ENCODE data around the gene CHST11. TPM values are rescaled to one million over a fixed set of nuclear protein-coding genes. Genes with fewer than 3 reads are reported as not detected.
"Not testable (repeated sequence)": the region's sequence is repeated elsewhere in the genome, so short reads cannot be mapped to it uniquely, and the experiment has no call there.

CHST11 gene
- total RNA-seq, 1 donor from 2014 or later, result 3.9 TPM

DNA sequence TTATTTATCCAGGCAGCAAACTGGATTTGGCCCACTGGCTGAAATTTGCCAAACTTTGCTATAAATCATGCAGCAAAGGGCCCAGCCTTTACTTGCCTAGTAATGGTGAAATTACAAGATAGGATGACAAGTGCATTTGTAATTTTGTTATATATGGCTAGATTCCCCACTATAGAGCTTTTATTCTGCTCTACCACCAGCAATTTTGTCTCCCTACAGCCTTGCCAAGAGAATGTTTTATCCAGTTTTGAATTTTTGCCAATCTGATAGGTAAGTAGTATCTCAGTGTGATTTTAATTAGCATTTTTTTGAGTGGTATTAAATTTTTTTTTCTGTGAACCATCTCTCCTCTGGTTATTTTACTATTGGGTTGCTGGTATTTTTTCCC is 339.7 kb downstream of the CHST11 start:
- no peak for DNase-seq (ENCODE audit: low read depth, low spot score)

DNA sequence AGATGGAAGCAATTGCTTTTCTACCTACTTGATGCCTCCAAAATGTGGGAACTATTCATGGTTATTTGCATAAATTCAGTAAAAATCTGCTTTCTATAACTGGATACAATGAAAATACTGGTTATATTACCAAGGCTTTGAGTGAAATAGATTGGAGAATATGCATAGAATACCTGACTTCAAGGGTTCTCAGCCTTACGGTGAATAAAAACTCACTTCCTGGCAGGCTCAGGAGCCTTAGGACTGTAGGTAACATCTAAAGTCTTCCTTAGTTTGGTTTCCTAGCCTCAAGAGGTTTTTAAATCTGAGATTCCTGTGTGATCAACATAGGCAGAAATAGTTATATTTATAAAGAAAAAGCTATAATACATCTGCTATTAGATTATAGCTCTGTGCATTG is 342.7 kb downstream of the CHST11 start:
- no peak for DNase-seq (ENCODE audit: low read depth, low spot score)

DNA sequence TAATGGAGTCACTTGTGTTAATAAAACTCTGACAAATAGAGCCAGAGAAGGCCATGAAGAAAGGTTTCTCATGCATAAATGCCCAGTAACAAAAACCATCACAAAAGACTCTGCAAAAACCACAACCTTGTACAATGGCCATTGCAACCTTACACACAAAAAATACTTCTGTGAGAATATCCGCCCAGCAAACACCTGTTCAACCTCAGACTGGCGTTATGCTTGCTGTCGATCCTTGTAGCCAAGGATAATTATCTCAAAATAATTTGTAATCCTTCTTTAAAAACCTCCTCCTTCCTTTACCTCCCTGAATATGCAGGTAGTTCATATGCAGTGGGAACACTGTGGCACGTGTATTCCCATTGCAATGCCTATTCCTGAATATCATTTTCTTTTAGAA is 344.3 kb downstream of the CHST11 start:
- DNase-seq (ENCODE audit: low read depth, low spot score), result no peak

DNA sequence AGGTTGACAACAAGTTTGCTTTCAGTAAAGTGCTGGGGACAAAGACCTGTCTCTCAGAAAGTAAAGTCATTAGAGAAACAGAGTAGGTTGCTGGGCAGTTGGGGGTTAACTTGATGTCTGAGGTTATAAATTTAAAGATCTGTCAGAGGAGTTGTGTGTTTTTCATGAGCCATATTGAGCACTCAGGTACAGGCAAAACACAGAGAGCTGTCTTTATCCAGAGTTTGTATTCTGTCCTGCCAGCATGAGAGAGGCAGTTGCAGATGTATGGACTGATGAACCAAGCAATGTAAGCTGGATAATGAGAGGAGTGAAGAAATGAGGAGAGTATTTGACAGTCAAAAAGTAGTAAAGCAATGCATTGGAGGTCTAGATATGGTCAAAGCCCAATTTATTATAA is 344.7 kb downstream of the CHST11 start:
- DNase-seq (ENCODE audit: low read depth, low spot score), result no peak

DNA sequence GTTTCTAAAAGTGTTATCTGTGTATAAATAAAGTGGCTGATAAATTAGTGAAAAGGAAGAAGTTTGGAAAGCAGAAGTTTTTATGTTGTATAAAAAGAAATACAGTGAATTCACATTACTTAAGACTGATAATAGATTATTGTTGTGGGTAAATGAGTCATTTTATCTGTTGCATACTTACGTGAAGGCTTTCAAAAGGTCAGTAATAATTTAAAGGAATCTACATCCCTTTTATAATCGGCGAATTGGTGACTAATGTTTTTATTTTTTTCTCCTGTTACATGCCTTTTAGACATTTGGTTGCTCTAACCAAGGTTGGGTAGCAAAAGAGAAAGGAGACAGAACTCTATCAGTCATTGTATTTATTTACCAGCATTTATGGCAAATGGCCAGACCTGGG is 345.5 kb downstream of the CHST11 start:
- no peak for DNase-seq (ENCODE audit: low read depth, low spot score)

DNA sequence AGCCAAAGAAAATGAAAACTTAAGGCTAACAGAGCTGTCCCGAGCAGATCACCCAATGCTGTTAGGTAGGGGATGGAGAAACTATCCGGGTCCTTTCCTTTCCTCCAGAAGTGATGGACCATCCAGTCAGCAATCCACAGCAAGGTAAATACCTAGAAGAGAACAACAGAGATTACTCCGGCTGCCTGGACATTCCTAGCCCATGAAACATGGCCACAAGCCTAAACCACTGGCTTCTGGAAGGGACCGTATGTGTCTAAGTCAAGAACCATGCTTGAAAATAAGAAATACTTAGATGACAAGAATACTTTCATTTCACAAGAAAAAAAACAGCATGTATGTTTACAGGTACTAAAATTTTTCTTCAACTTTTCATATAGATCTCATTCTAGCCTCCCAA is 348.4 kb downstream of the CHST11 start:
- no peak for DNase-seq (ENCODE audit: low read depth, low spot score)

DNA sequence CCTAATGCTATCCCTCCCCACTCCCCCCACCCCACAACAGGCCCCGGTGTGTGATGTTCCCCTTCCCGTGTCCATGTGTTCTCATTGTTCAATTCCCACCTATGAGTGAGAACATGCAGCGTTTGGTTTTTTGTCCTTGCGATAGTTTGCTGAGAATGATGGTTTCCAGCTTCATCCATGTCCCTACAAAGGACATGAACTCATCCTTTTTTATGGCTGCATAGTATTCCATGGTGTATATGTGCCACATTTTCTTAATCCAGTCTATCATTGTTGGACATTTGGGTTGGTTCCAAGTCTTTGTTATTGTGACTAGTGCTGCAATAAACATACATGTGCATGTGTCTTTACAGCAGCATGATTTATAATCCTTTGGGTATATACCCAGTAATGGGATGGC is 349.4 kb downstream of the CHST11 start:
- not testable (repeated sequence) for DNase-seq (ENCODE audit: low read depth, low spot score)

DNA sequence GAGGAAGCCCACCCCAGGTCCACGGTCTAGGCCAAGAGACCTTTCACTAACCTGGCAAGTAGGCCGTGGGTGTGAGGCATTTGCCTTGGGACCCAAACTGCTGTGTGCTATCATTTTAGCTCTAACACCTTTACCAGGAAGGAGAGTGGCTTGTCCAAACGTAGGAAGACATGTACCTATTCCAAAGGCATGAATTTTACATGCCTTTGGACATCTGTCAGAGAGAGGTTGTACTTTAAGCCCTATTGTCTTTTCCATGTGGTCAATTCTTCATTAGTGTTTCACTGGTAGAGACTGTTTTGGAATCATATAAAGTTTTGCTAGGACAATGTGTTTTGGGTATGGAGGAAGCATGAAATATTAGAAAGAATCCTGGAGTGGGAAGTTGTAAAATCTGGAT is 352.5 kb downstream of the CHST11 start:
- DNase-seq (ENCODE audit: low read depth, low spot score), result no peak

DNA sequence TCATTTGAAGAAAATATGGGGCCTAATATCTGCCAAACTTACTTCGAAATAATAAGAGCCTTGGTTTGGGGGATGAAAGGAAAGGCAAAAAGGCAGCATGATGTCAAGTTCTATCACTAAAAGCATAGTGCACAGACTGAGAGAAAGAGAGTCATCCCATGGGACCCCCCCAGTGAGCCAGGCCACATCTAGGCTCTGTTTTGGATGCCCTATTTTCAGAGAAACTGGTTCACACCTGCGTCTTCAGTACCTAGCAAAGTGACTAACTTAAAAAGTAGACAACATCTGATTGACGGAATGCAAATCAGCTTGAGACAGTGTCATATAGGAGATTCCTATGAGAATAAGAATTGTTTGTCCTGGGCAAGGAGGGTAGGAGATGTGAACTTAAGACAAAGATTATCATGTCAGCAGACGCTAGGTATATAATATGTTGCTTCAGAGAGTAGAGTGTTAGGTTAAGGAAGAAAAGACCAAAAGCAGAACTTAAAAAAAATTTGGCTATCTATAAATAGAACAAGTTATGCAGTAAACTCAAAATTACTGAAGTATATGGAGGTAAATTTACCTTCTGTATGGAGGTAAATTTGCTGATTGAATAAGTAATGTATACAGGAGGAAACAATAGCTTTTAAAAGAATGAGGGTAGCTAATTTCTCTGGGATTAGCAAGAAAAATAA is 353.1 kb downstream of the CHST11 start:
- no peak for DNase-seq (ENCODE audit: low read depth, low spot score)

Other genes with a start within 250 kb of the CHST11 start
- 1,036 and 1,521 TPM in 2 replicates for gene TXNRD1, start 241.2 kb upstream of the CHST11 start, total RNA-seq
- 5.1 and 11.7 TPM in 2 replicates for gene EID3, start 153.2 kb upstream of the CHST11 start, total RNA-seq

Data from pulmonary artery endothelial cell (primary cell).